ENCODE data around the gene TRMT10C. TPM values are rescaled to one million over a fixed set of nuclear protein-coding genes. Genes with fewer than 3 reads are reported as not detected.

TRMT10C gene
- total RNA-seq, 3 donors from 2014 or later, result 17.8 to 27.2 (median 25.6) TPM

- intact Hi-C loops (cut with DNase I; ENCODE audit: low total_unique reads), result no loop called here
- Histone ChIP-seq H3K4me3 (no peak overlapping the region), H3K27ac (no peak overlapping the region), H3K4me1 (peaks cover 0 to 6% of the 10 kb centered on the region in 2 donors), H3K9me3 (no peaks in the 10 kb centered on the region), H3K36me3 (no peaks in the 10 kb centered on the region), H3K27me3 (no peaks in the 10 kb centered on the region)
- TF ChIP-seq CTCF (IDR thresholded peaks at IDR 0.05), result no peak
- no peak for TF ChIP-seq POLR2A (IDR thresholded peaks at IDR 0.05)
- TF ChIP-seq POLR2AphosphoS5 (IDR thresholded peaks at IDR 0.05), result no peak
- DNase-seq (ENCODE audit: low spot score in 2 of 2), result no peak
Observed at GRCh38 chr3:101571028-101571895, 9.6 kb downstream of the TRMT10C start.

- H3K36me3 ChIP-seq, result no peaks in the 10 kb centered on the region
- no peaks in the 10 kb centered on the region for H3K27me3 ChIP-seq
- peak; percentile 98 for DNase-seq (ENCODE audit: low spot score in 2 of 2)
- peak; percentile 95 to 96 (median 95) for TF ChIP-seq POLR2AphosphoS5 (IDR thresholded peaks at IDR 0.05)
- peak; percentile 89 for TF ChIP-seq POLR2A (IDR thresholded peaks at IDR 0.05)
- peak; percentile 79 to 93 (median 92) for TF ChIP-seq CTCF (IDR thresholded peaks at IDR 0.05)
- H3K4me3 ChIP-seq, result peak within 1 kb of the TSS; percentile 79 to 95 (median 88)
- peak within 1 kb of the TSS; percentile 96 to 100 for H3K27ac ChIP-seq
- H3K9me3 ChIP-seq, result no peaks in the 10 kb centered on the region
- H3K4me1 ChIP-seq, result peaks cover 0 to 7% of the 10 kb centered on the region in 2 donors
- intact Hi-C loops (cut with DNase I; ENCODE audit: low total_unique reads), result no loop called here
Observed at GRCh38 chr3:101573449-101574387, 12.1 kb downstream of the TRMT10C start, which contains the start of gene PCNP. Gene PCNP, plus strand, starts transcription at chr3:101574180. Its CDS starts 36 bp downstream, at chr3:101574216.

- intact Hi-C loops (cut with DNase I; ENCODE audit: low total_unique reads), result no loop called here
- H3K4me3 ChIP-seq, result peak overlapping the region; percentile 79 to 95 (median 88)
- H3K36me3 ChIP-seq, result no peaks in the 10 kb centered on the region
- peak; percentile 50 to 59 for DNase-seq (ENCODE audit: low spot score in 2 of 2)
- TF ChIP-seq CTCF (IDR thresholded peaks at IDR 0.05), result no peak
- no peak for TF ChIP-seq POLR2A (IDR thresholded peaks at IDR 0.05)
- TF ChIP-seq POLR2AphosphoS5 (IDR thresholded peaks at IDR 0.05), result peak in 1 of 3 donors; percentile 30
- H3K9me3 ChIP-seq, result no peaks in the 10 kb centered on the region
- H3K27me3 ChIP-seq, result no peaks in the 10 kb centered on the region
- peak overlapping the region; percentile 96 to 100 for H3K27ac ChIP-seq
- H3K4me1 ChIP-seq, result peaks cover 0 to 15% of the 10 kb centered on the region in 2 donors
Observed at GRCh38 chr3:101574388-101575112, 12.9 kb downstream of the TRMT10C start.

- Histone ChIP-seq H3K4me3 (no peak overlapping the region), H3K9me3 (no peaks in the 10 kb centered on the region), H3K4me1 (peaks cover 0 to 22% of the 10 kb centered on the region in 2 donors), H3K27me3 (no peaks in the 10 kb centered on the region), H3K27ac (no peak overlapping the region), H3K36me3 (no peaks in the 10 kb centered on the region)
- TF ChIP-seq POLR2A (IDR thresholded peaks at IDR 0.05) (no peak), CTCF (IDR thresholded peaks at IDR 0.05) (no peak), POLR2AphosphoS5 (IDR thresholded peaks at IDR 0.05) (no peak)
- intact Hi-C loops (cut with DNase I; ENCODE audit: low total_unique reads), result no loop called here
- no peak for DNase-seq (ENCODE audit: low spot score in 2 of 2)
Observed at GRCh38 chr3:101577286-101577685, 15.6 kb downstream of the TRMT10C start.

Measured in breast epithelium (tissue), 4 donors.